Raji (cell line): ENCODE results near the gene HBG1.

ENCODE experiments used
- POLR2A ChIP-seq: IDR thresholded peaks from 2 replicates; pipeline ENCODE4 v1.6.1; 2011; ENCODE audit warnings: low read depth, low read length, control low read depth; ENCODE audit not compliant: insufficient read depth

HBG1 gene

DNA sequence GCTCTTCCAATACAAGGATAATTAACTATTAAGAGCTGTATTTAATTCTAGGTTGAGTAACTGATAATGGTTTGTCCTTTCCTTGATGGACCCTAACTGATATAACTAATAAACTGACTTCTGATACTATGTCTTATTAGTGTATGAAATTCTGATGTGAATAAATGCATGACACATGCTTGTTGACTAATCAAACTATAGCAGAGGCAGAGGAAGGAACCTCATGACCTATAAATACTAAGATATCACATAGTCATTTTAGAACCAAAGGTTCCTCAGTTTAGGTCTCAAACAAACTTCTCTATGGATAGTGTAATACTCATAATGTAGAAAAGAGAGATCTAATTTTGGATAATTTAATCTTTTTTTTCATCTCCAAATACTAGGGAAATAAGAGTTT is 10.6 kb downstream of the HBG1 start:
- TF ChIP-seq POLR2A, result no peak

GRCh38 chr11:5238486-5238885 is 11.2 kb downstream of the HBG1 start:
- TF ChIP-seq POLR2A, result no peak

- TF ChIP-seq POLR2A, result no peak
These were observed 12.2 kb downstream of the HBG1 start for GRCh38 chr11:5237420-5237819.

DNA sequence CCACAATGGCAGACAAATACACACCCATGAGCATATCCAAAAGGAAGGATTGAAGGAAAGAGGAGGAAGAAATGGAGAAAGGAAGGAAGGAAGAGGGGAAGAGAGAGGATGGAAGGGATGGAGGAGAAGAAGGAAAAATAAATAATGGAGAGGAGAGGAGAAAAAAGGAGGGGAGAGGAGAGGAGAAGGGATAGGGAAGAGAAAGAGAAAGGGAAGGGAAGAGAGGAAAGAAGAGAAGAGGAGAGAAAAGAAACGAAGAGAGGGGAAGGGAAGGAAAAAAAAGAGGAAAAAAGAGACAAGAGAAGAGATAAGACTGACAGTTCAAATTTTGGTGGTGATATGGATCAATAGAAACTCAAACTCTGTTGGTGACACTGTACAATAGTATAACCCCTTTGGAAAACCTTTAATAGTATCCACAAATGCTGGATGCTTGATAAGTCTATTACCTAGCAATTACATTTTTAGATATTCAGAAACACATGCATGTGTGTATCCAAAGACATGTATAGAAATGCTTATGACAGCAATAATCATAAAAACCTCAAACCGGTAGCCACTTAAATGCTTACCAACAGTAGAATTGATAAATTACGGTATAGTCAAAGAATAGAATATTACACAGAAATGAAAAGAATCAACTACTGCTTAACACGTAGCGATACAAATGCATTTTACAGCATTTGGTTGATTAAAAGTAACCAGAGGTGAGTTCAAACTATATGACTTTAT is 14.1 kb downstream of the HBG1 start:
- no peak for TF ChIP-seq POLR2A

DNA sequence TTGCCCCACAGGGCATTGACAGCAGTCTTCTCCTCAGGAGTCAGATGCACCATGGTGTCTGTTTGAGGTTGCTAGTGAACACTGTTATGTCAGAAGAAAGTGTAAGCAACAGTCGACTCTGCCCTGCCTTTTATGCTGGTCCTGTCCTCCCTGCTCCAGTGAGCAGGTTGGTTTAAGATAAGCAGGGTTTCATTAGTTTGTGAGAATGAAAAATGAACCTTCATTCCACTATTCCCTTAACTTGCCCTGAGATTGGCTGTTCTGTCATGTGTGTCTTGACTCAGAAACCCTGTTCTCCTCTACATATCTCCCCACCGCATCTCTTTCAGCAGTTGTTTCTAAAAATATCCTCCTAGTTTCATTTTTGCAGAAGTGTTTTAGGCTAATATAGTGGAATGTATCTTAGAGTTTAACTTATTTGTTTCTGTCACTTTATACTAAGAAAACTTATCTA is 15.2 kb downstream of the HBG1 start, which contains the start of gene HBD:
Gene HBD, minus strand, starts transcription at position 103 of the 454 bp plus-strand sequence. Its CDS starts 50 bp downstream, at position 53.
- no peak for TF ChIP-seq POLR2A

- no peak for TF ChIP-seq POLR2A
These were observed 16.4 kb downstream of the HBG1 start for GRCh38 chr11:5233307-5233706.

DNA sequence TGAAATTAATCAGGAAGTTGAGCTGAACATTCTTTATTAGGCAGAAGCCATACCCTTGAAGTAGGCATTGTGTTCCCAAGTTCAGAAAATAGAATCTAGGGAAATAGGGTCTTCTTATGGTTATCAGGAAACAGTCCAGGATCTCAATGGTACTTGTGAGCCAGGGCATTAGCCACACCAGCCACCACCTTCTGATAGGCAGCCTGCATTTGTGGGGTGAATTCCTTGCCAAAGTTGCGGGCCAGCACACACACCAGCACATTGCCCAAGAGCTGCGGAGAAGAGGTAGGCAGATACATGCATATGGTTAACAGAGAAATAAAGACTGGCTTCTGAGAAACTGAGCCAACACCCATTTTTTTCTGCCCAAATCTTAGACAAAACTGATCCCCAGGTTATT is 16.8 kb downstream of the HBG1 start:
- TF ChIP-seq POLR2A, result no peak

DNA sequence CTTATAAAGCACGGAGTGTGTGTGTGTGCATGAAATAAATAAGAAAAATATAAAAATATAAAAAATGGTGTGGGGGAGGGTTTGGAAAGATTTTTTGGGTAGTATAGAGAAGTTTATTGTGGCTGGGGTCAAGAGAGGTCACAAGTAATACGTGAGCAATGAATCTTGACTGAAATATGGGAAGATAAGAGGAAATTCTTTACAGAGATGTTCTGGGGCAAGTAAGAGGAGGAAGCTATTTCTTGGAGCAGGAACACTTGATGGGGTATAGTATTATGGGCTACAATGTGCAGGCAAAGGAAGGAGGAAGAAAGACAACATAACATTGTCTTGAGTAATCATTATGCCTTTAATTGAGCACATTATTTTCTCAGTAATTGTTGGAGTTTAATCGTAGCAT is 17.5 kb downstream of the HBG1 start:
- TF ChIP-seq POLR2A, result no peak

DNA sequence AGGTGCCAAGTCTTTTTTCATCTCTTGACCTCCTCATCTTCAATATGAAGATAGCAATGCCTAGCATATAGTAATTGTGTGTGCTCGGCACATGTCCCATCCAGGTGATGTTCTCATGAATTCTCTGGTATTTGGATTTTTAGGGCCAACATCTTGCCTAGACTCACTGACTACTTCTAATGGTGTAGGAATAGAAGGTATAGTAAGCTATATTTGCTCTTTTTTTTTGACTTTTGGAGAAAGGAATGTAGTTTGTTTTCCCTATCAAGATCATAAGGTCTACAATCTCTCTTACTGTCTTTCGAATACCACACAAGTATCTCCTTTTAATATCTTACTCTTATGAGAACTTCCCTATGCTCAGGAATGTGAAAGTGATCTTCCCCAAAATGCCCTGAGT is 18.5 kb downstream of the HBG1 start:
- TF ChIP-seq POLR2A, result no peak

GRCh38 chr11:5230266-5230665 is 19.4 kb downstream of the HBG1 start:
- TF ChIP-seq POLR2A, result no peak

- no peak for TF ChIP-seq POLR2A
These were observed 19.9 kb downstream of the HBG1 start for GRCh38 chr11:5229796-5230195.

GRCh38 chr11:5229356-5229755 is 20.3 kb downstream of the HBG1 start:
- TF ChIP-seq POLR2A, result no peak

DNA sequence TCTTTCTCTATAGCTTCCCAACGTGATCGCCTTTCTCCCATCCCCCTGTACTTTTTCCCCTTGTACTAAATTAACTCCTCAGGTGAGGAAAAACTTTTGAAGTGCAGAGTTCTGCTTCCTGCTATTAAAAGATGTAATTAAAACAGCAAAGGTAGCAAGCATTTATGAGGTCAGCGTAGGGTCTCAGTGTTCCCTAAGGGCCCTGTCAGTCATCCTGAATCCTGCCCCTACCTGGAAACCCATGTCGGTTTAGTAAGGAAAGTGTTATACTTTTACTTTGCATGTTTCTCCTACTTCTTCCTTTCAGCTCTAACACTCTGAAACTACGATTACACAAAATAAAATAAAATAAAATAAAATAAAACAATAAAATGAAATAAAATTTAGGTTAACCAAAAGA is 21.5 kb downstream of the HBG1 start:
- no peak for TF ChIP-seq POLR2A

DNA sequence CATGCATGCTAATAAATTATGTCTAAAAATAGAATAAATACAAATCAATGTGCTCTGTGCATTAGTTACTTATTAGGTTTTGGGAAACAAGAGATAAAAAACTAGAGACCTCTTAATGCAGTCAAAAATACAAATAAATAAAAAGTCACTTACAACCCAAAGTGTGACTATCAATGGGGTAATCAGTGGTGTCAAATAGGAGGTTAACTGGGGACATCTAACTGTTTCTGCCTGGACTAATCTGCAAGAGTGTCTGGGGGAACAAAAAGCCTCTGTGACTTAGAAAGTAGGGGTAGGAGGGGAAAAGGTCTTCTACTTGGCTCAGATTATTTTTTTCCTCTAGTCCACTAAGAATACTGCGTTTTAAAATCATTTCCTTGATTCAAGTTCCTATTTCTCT is 22.0 kb downstream of the HBG1 start:
- TF ChIP-seq POLR2A, result no peak

GRCh38 chr11:5226732-5227310 is 22.8 kb downstream of the HBG1 start, which contains the start of gene HBB:
Gene HBB (minus strand): TSS chr11:5227071. CDS start chr11:5227021, 50 bp downstream.
- TF ChIP-seq POLR2A, result no peak

DNA sequence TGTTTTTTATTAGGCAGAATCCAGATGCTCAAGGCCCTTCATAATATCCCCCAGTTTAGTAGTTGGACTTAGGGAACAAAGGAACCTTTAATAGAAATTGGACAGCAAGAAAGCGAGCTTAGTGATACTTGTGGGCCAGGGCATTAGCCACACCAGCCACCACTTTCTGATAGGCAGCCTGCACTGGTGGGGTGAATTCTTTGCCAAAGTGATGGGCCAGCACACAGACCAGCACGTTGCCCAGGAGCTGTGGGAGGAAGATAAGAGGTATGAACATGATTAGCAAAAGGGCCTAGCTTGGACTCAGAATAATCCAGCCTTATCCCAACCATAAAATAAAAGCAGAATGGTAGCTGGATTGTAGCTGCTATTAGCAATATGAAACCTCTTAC is 24.2 kb downstream of the HBG1 start:
- no peak for TF ChIP-seq POLR2A

DNA sequence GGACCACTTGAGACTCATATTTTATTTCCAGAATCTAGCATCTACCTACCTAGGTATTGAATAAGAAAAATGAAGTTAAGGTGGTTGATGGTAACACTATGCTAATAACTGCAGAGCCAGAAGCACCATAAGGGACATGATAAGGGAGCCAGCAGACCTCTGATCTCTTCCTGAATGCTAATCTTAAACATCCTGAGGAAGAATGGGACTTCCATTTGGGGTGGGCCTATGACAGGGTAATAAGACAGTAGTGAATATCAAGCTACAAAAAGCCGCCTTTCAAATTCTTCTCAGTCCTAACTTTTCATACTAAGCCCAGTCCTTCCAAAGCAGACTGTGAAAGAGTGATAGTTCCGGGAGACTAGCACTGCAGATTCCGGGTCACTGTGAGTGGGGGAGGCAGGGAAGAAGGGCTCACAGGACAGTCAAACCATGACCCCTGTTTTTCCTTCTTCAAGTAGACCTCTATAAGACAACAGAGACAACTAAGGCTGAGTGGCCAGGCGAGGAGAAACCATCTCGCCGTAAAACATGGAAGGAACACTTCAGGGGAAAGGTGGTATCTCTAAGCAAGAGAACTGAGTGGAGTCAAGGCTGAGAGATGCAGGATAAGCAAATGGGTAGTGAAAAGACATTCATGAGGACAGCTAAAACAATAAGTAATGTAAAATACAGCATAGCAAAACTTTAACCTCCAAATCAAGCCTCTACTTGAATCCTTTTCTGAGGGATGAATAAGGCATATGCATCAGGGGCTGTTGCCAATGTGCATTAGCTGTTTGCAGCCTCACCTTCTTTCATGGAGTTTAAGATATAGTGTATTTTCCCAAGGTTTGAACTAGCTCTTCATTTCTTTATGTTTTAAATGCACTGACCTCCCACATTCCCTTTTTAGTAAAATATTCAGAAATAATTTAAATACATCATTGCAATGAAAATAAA is 24.8 kb downstream of the HBG1 start:
- no peak for TF ChIP-seq POLR2A
